Stomach (tissue), 9 donors: ENCODE data around the gene SPRR2G. TPM values are rescaled to one million over a fixed set of nuclear protein-coding genes. Genes with fewer than 3 reads are reported as not detected.
A peak's percentile ranks its signal among the peaks of the same experiment; 100 is the strongest.
"Not testable (repeated sequence)": the region's sequence is repeated elsewhere in the genome, so short reads cannot be mapped to it uniquely, and the experiment has no call there.

Experiments used
- DNase-seq, 2 donors: peaks; one replicate each; pipeline versions ENCODE4 v3.0.0 to v3.0.0-alpha.2; 2013 to 2019
- H3K27ac ChIP-seq, 5 donors: fragments of 200-600 bp in 4 of 5; sonication (generic) in 4 of 5; one replicate each; pipeline ENCODE4 v1.5.1; 2013 to 2019; ENCODE audit warnings: mild to moderate bottlenecking in 1 of 5, moderate library complexity in 1 of 5
- H3K27me3 ChIP-seq, 3 donors: fragments of 200-600 bp; sonication (generic); one replicate each; pipeline ENCODE4 v1.5.1; 2017 to 2019; ENCODE audit warnings: mixed run types in 1 of 3
- H3K36me3 ChIP-seq, 4 donors: fragments of 200-600 bp; sonication (generic); 1 replicate in 3 of 4; 2 replicates in 1 of 4; pipeline ENCODE4 v1.5.1; 2016 to 2019
- H3K4me1 ChIP-seq, 4 donors: fragments of 200-600 bp; sonication (generic); one replicate each; pipeline ENCODE4 v1.5.1; 2016 to 2019
- H3K4me3 ChIP-seq, 4 donors: fragments of 200-600 bp; sonication (generic) in 3 of 4; one replicate each; pipeline ENCODE4 v1.5.1; 2016 to 2019; ENCODE audit warnings: mild to moderate bottlenecking in 1 of 4
- H3K9me3 ChIP-seq, 4 donors: fragments of 200-600 bp; sonication (generic); one replicate each; pipeline ENCODE4 v1.5.1; 2016 to 2019
- EP300 ChIP-seq: sonication (generic); formaldehyde crosslinking; IDR thresholded peaks from one replicate; pipeline ENCODE4 v1.6.1; 2017; ENCODE audit warnings: antibody characterized with exemption
- POLR2A ChIP-seq, 4 donors: fragments of 450-650 bp; IDR thresholded peaks; one replicate each; pipeline ENCODE4 v1.6.1; 2016; ENCODE audit warnings: antibody characterized with exemption in 4 of 4, control low read depth in 2 of 4, mild to moderate bottlenecking in 1 of 4, moderate library complexity in 1 of 4
- POLR2AphosphoS5 ChIP-seq, 3 donors: sonication (generic); formaldehyde crosslinking; IDR thresholded peaks; one replicate each; pipeline ENCODE4 v1.6.1; 2016; ENCODE audit warnings: antibody characterized with exemption in 3 of 3
- WGBS, 5 donors: extraction: QIAGEN DNeasy Blood & Tissue Kit in 3 of 5; methylation state at CpG; one replicate each; pipeline versions ENCODE4 v1.1.5 to v1.1.7; 2013 to 2018; 5-methylcytosine and 5-hydroxymethylcytosine counted together
- intact Hi-C: fragments of 100-400 bp; cut with DNase I; formaldehyde crosslinking; loops from one replicate; pipeline ENCODE4 v1.15.1; 2023; ENCODE audit warnings: low total_unique reads
- polyA plus RNA-seq, 3 donors: library from polyadenylated mRNA; stranded (reverse); fragments of 200-250 nt; gene quantifications; one replicate each; pipeline ENCODE4 v1.2.3, GENCODE V29; 2013
- total RNA-seq, 5 donors: library from RNA; depleted of rRNA; stranded (reverse); fragments of >200 nt; gene quantifications; one replicate each; pipeline versions ENCODE4 v1.1.0 to v1.2.3, GENCODE V29; 2014 to 2016
- TF ChIP-seq, protein P1 (sequence below), 7 experiments: fragments of 450-650 bp in 4 of 7; fragments of 200-600 bp in 3 of 7; sonication (generic) in 3 of 7; IDR thresholded peaks; one replicate each; pipeline ENCODE4 v1.5.1; 2016 to 2019; ENCODE audit warnings: antibody characterized with exemption in 7 of 7, control low read depth in 2 of 7, mild to moderate bottlenecking in 1 of 7
- donor health status: healthy with polysubstance abuse.
- donor health status: Bipolar disorder and iron deficiency.
- donor health status: healthy.

The SPRR2G gene
- total and polyA plus RNA-seq, 8 donors, result 0.75 TPM; not detected in 7

DNA sequence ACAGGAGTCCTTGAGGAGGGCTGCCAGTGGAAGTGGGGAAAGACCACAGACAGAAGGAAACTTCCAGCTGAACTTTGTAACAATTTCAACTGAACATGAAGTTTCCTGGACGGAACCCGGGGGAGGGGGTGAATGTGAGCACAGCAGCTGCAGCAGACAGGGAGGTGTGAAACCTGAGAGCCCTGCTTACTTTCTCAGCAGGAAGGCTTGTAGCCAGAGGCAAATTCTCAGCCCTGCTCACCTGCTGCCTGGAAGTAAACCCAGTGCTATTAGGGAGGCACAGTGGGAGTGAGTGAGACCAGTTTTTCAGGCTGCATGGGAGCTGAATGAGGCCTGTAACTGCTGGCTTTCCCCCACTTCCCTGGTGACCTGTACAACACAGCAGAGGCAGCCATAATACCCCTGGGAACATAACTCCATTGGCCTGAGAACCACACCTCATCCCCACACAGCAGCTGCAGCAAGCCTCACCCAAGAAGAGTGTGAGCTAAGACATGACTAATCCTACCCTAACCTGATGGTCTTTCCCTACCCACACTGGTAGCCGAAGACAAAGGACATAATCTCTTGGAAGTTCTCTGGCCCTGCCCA lies 27.8 kb downstream of the SPRR2G start:
- H3K27me3 ChIP-seq, result no peaks in the 10 kb centered on the region
- no peaks in the 10 kb centered on the region for H3K4me1 ChIP-seq
- peaks cover 0 to 15% (median 10%) of the 10 kb centered on the region in 4 donors for H3K9me3 ChIP-seq
- no peaks in the 10 kb centered on the region for H3K36me3 ChIP-seq
- intact Hi-C loops, result no loop called here
- no peak overlapping the region for H3K4me3 ChIP-seq
- peak overlapping the region; percentile 36 to 85 (median 44) for H3K27ac ChIP-seq
- TF ChIP-seq, protein P1, sequence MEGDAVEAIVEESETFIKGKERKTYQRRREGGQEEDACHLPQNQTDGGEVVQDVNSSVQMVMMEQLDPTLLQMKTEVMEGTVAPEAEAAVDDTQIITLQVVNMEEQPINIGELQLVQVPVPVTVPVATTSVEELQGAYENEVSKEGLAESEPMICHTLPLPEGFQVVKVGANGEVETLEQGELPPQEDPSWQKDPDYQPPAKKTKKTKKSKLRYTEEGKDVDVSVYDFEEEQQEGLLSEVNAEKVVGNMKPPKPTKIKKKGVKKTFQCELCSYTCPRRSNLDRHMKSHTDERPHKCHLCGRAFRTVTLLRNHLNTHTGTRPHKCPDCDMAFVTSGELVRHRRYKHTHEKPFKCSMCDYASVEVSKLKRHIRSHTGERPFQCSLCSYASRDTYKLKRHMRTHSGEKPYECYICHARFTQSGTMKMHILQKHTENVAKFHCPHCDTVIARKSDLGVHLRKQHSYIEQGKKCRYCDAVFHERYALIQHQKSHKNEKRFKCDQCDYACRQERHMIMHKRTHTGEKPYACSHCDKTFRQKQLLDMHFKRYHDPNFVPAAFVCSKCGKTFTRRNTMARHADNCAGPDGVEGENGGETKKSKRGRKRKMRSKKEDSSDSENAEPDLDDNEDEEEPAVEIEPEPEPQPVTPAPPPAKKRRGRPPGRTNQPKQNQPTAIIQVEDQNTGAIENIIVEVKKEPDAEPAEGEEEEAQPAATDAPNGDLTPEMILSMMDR (IDR thresholded peaks at IDR 0.05), result no peak
- TF ChIP-seq POLR2AphosphoS5 (IDR thresholded peaks at IDR 0.05) (no peak), POLR2A (IDR thresholded peaks at IDR 0.05) (no peak), EP300 (no peak)
- peak; percentile 62 to 79 for DNase-seq
- WGBS, 5 donors, result 12 to 29% (median 17%) methylated on average over 3 of the region's 3 CpGs

GRCh38 chr1:153120945-153121344 lies 29.7 kb downstream of the SPRR2G start:
- TF ChIP-seq, protein P1 (IDR thresholded peaks at IDR 0.05), result no peak
- no peak for TF ChIP-seq POLR2A (IDR thresholded peaks at IDR 0.05)
- TF ChIP-seq POLR2AphosphoS5 (IDR thresholded peaks at IDR 0.05), result no peak
- no peak for TF ChIP-seq EP300
- peaks cover 0 to 15% (median 10%) of the 10 kb centered on the region in 4 donors for H3K9me3 ChIP-seq

DNA sequence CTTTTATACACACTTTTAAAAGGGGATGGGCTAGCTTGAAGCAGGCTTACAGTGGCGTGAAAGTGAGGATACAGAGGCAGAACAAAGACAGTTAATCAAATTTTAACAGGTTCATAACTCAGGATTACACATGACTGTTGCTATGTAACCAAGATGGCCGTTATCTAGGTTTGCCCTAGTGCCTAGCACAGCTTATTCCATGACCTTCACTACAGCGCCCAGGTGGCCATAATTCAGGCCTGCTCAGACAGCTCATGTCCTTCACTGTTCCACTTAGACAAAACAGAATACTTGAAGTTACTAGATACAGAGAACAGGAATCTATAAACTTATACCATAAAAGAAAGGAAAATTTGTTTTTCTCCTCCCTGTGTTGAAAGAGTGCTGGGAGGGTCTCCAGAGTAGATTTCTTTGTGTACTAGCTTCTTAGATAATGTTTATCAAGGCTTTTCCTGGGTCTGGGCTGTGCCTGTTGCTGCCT lies 31.2 kb downstream of the SPRR2G start:
- intact Hi-C loops, result no loop called here
- H3K4me3 ChIP-seq, result no peak overlapping the region
- DNase-seq, result peak; percentile 35 to 71
- H3K27me3 ChIP-seq, result no peaks in the 10 kb centered on the region
- peaks cover 0 to 7% (median 4%) of the 10 kb centered on the region in 4 donors for H3K9me3 ChIP-seq
- 14 to 33% (median 20%) methylated on average over 3 of the region's 3 CpGs for WGBS, 5 donors
- H3K27ac ChIP-seq, result peak overlapping the region; percentile 34 to 78 (median 39)
- no peaks in the 10 kb centered on the region for H3K4me1 ChIP-seq
- H3K36me3 ChIP-seq, result no peaks in the 10 kb centered on the region
- TF ChIP-seq, protein P1 (IDR thresholded peaks at IDR 0.05), result no peak
- TF ChIP-seq POLR2AphosphoS5 (IDR thresholded peaks at IDR 0.05), result peak in 1 of 3 donors; percentile 11

More at GRCh38 chr1:153120945-153121344, 29.7 kb downstream of the SPRR2G start:
- no peaks in the 10 kb centered on the region for H3K36me3 ChIP-seq
- intact Hi-C loops, result no loop called here
- no peak for DNase-seq
- no peaks in the 10 kb centered on the region for H3K4me1 ChIP-seq
- H3K27ac ChIP-seq, result no peak overlapping the region
- H3K4me3 ChIP-seq, result no peak overlapping the region
- H3K27me3 ChIP-seq, result no peaks in the 10 kb centered on the region

GRCh38 chr1:153115264-153115663 lies 35.4 kb downstream of the SPRR2G start:
- H3K4me1 ChIP-seq, H3K27me3 ChIP-seq, H3K27ac ChIP-seq, H3K4me3 ChIP-seq, intact Hi-C loops, H3K36me3 ChIP-seq, DNase-seq, H3K9me3 ChIP-seq: not testable (repeated sequence)

GRCh38 chr1:153113416-153113815 lies 37.3 kb downstream of the SPRR2G start, which contains the start of gene SPRR2F:
Gene SPRR2F (minus strand): TSS chr1:153113516. CDS start chr1:153112733, 783 bp downstream.
- H3K4me1 ChIP-seq, result no peaks in the 10 kb centered on the region
- intact Hi-C loops, result no loop called here
- WGBS, 5 donors, result 74 to 90% (median 89%) methylated on average over 3 of the region's 3 CpGs
- H3K27ac ChIP-seq, result no peak within 1 kb of the TSS
- no peak for DNase-seq
- no peaks in the 10 kb centered on the region for H3K36me3 ChIP-seq
- TF ChIP-seq EP300 (no peak), POLR2AphosphoS5 (IDR thresholded peaks at IDR 0.05) (no peak), POLR2A (IDR thresholded peaks at IDR 0.05) (no peak)
- TF ChIP-seq, protein P1 (IDR thresholded peaks at IDR 0.05), result no peak
- H3K4me3 ChIP-seq, result no peak within 1 kb of the TSS
- H3K9me3 ChIP-seq, result no peaks in the 10 kb centered on the region
- no peaks in the 10 kb centered on the region for H3K27me3 ChIP-seq

- DNase-seq, H3K27me3 ChIP-seq, H3K4me3 ChIP-seq, H3K36me3 ChIP-seq, intact Hi-C loops, H3K27ac ChIP-seq, H3K4me1 ChIP-seq, H3K9me3 ChIP-seq: not testable (repeated sequence)
- WGBS, 5 donors, result 69 to 84% (median 76%) methylated on average over 5 of the region's 5 CpGs
These were observed 38.2 kb downstream of the SPRR2G start for GRCh38 chr1:153112454-153112853.
